ENCODE measurements around the gene HEPHL1. TPM values are rescaled to one million over a fixed set of nuclear protein-coding genes. Genes with fewer than 3 reads are reported as not detected.

Gene HEPHL1
- total RNA-seq, 1 experiment from 2014 or later: not detected

GRCh38 chr11:93984196-93984567 lies 37.0 kb upstream of the HEPHL1 start (continued):
- no peak for TF ChIP-seq EGR1 (IDR thresholded peaks at IDR 0.05; ENCODE audit: low read depth)
- no peak for TF ChIP-seq CBX3 (IDR thresholded peaks at IDR 0.05; ENCODE audit: low read depth)
- TF ChIP-seq ZFX (IDR thresholded peaks at IDR 0.05): no peak
- no peak for TF ChIP-seq YY1 (IDR thresholded peaks at IDR 0.05; ENCODE audit: extremely low read depth, insufficient replicate concordance, low read depth, low read length)
- TF ChIP-seq ATF3 (IDR thresholded peaks at IDR 0.05): no peak
- TF ChIP-seq POLR2A (IDR thresholded peaks at IDR 0.05; ENCODE audit: borderline replicate concordance, extremely low read depth, insufficient read depth, insufficient read length): no peak

- H3K9me2 ChIP-seq (ENCODE audit: insufficient read depth): no peaks in the 10 kb centered on the region; the same call in 1 of the 2 replicates
- H3K4me2 ChIP-seq (ENCODE audit: low read length): no peak overlapping the region
- DNase-seq (ENCODE audit: low read depth, low spot score) (no peak), ATAC-seq (no peak)
- H3K27ac ChIP-seq (ENCODE audit: low read depth, low read length): no peak overlapping the region
- no peak overlapping the region for H2AFZ ChIP-seq (ENCODE audit: low read depth, low read length, poor library complexity, severe bottlenecking)
- POLR2A ChIA-PET: no interaction called here
- BruUV-seq (replicated peaks): no TSS peak
- TF ChIP-seq, protein P1, sequence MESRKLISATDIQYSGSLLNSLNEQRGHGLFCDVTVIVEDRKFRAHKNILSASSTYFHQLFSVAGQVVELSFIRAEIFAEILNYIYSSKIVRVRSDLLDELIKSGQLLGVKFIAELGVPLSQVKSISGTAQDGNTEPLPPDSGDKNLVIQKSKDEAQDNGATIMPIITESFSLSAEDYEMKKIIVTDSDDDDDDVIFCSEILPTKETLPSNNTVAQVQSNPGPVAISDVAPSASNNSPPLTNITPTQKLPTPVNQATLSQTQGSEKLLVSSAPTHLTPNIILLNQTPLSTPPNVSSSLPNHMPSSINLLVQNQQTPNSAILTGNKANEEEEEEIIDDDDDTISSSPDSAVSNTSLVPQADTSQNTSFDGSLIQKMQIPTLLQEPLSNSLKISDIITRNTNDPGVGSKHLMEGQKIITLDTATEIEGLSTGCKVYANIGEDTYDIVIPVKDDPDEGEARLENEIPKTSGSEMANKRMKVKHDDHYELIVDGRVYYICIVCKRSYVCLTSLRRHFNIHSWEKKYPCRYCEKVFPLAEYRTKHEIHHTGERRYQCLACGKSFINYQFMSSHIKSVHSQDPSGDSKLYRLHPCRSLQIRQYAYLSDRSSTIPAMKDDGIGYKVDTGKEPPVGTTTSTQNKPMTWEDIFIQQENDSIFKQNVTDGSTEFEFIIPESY (IDR thresholded peaks at IDR 0.05; ENCODE audit: extremely low read depth, insufficient replicate concordance, low read length): no peak
- TF ChIP-seq ELF1 (IDR thresholded peaks at IDR 0.05; ENCODE audit: borderline replicate concordance, low read depth): no peak
- TF ChIP-seq SIN3A (IDR thresholded peaks at IDR 0.05; ENCODE audit: low read depth): no peak
- TF ChIP-seq CEBPB (IDR thresholded peaks at IDR 0.05; ENCODE audit: low read depth): no peak
- TF ChIP-seq TCF7L2 (IDR thresholded peaks at IDR 0.05; ENCODE audit: borderline replicate concordance, extremely low read depth, insufficient read depth, insufficient read length): no peak
- H3K4me3 ChIP-seq (replicated peaks in 1 of 2; ENCODE audit: low read depth in 1 of 2, low read length in 2 of 2): no peak overlapping the region
- peaks cover 4% of the 10 kb centered on the region; the same call in 1 of the 2 replicates for H3K27me3 ChIP-seq (ENCODE audit: insufficient read depth, low read length)
- H3K9ac ChIP-seq (ENCODE audit: low read length): no peak overlapping the region
- no peaks in the 10 kb centered on the region for H3K36me3 ChIP-seq (ENCODE audit: control insufficient read depth in 1 of 2, insufficient read depth in 2 of 2, low read length in 2 of 2)
- RAD21 ChIA-PET (ENCODE audit: low non-redundant PET in 1 of 2, low total read pairs in 2 of 2, uncharacterized antibody in 2 of 2, unreplicated experiment in 2 of 2): no interaction called here
- peaks cover 0 to 5% of the 10 kb centered on the region in 2 experiments; a peak in 2 of 4 replicates for H3K4me1 ChIP-seq (ENCODE audit: control insufficient read depth in 1 of 2, insufficient read depth in 2 of 2, low read length in 2 of 2)
- intact Hi-C loops (cut with micrococcal nuclease): no loop called here
- H3K9me3 ChIP-seq (ENCODE audit: control insufficient read depth in 1 of 2, insufficient read depth in 1 of 2, low read depth in 1 of 2, low read length in 2 of 2): no peaks in the 10 kb centered on the region
- H3K79me2 ChIP-seq (ENCODE audit: insufficient read depth, low read length): no peaks in the 10 kb centered on the region
- CTCF ChIA-PET: no interaction called here
- no peaks in the 10 kb centered on the region for H4K20me1 ChIP-seq (ENCODE audit: insufficient read depth)
Measured at GRCh38 chr11:93984936-93985335, 36.2 kb upstream of the HEPHL1 start.

All from HCT116 (cell line).